SKM-1 (cell line): Measurements from ENCODE around the gene SMCR8.
"Not testable (repeated sequence)": the region's sequence is repeated elsewhere in the genome, so short reads cannot be mapped to it uniquely, and the experiment has no call there.

Experiments
- DNase-seq: peaks from one replicate; lab custom pipeline; 2025; ENCODE audit not compliant: unreplicated experiment; lab: John Stamatoyannopoulos, UW

SMCR8 gene

DNA sequence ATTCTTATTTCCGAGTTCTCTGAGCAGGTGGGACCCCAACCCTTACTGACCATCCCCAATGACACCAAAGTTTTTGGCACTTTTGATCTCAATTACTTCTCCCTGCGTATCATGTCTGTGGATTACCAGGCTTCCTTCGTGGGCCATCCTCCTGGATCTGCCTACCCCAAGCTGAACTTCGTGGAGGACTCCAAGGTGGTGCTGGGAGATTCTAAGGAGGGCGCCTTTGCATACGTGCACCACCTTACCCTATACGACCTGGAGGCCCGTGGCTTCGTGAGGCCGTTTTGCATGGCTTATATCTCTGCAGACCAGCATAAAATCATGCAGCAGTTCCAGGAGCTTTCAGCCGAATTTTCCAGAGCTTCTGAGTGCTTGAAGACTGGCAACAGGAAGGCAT lies 868 bp downstream of the SMCR8 start:
- no peak for DNase-seq

DNA sequence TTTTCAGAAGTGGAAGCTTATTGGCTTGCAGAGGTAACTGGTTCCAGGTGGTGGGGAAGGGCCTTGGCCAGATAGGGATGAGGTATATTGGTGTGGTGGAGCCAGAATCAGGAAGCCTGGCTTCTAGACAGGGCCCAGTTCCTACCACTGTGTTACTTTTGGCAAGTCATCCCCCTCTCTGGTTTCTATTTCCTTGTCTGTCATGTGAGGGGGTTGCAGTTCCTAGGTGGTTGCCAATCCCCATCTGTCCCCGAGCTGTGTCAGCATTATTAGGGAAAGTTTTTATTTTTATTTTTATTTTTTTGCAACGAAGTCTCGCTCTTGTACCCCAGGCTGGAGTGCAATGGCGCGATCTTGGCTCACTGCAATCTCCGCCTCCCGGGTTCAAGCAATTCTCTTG lies 3.0 kb downstream of the SMCR8 start:
- no peak for DNase-seq

DNA sequence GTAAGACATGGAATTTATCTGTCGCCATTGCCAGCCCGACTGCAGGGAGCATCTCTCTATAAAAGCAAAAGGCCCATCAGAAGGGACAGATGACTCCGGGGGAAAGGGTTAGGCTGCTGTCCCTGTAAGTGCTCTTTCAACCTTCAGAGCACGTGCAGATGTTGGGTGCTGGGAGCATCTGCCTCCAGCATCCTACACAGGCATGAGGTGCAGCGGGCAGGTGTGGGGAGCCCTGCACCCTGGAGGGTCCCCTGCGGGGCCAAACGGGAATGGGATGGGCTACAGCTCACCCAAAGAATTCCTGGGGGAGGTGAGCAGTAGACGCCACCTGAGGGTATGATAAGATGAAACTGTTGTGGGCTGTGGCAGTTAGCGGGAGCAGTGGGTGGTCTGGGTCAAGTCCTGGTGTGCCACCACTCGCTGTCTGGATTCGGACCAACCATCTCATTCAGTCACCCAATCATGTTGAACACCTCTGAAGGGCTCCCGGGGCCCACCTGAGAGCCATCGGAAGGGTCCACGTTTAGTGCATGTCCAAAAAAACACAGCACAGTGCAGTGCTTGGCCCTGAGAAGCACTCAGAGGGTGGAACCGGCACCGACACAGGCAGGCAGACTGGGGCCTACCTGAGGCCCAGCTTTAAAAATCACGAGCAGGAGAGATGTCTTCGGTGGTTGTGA lies 3.8 kb downstream of the SMCR8 start:
- no peak for DNase-seq

DNA sequence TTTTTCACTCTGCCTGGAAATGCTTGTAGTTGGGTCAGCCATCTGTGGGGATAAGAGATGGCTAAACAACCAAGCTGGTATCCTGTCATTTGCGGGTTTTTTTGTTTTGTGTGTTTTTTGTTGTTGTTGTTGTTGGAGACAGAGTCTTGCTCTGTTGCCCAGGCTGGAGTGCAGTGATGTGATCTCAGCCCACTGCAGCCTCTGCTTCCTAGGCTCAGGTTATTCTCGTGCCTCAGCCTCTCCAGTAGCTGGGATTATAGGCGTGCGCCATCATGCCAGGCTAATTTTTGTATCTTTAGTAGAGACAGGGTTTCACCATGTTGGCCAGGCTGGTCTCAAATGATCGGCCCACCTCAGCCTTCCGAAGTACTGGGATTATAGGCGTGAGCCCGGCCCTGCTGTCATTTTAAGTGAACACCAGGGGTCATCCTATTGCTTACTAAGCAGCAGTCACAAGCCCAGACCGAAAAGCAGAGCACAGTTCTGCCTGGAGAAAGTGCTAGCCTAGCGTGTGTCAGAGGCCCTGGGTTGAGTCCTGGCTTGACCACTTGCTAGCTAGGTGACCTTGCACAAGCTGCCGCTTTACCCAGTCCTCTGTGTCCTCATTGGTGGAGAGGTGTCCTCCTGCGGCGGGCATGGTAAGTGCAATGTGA lies 4.6 kb downstream of the SMCR8 start:
- no peak for DNase-seq

DNA sequence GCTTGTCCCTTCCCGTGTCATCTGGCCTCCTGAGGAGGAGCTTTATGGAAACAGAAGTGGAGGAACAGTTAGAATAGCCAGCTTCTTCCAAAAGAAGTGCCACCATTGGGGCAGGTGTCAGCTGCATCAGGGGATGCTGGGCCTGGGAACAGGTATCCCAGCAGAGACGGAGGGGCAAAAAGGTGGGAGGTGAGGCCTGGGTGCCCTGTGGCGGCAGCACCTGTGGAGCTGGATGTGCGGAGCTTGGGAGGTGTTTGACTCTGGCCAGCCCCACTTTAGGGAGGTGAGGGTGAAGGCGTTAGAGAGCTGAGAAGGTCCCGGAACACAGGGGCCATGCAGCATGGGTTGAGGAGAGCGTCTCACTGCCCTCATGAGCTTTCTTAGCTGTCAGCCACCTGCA lies 5.2 kb downstream of the SMCR8 start:
- no peak for DNase-seq

DNA sequence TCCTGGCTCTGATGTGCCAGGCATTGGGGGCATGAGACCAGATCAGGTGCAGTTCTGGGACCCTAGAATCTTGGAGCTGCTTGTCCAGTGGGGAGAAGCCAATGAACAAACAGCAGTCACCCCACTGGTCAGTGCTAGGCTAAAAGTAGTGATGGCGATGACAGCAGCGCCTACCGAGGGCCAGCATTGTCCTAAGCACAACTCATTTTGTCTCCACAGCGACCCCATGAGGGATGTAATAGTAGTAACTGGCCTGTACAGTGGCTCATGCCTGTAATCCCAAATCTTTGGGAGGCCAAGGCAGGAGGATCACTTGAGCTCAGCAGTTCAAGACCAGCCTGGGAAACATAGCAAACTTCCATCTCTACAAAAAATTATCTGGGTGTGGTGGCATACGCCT lies 6.2 kb downstream of the SMCR8 start:
- DNase-seq: no peak

DNA sequence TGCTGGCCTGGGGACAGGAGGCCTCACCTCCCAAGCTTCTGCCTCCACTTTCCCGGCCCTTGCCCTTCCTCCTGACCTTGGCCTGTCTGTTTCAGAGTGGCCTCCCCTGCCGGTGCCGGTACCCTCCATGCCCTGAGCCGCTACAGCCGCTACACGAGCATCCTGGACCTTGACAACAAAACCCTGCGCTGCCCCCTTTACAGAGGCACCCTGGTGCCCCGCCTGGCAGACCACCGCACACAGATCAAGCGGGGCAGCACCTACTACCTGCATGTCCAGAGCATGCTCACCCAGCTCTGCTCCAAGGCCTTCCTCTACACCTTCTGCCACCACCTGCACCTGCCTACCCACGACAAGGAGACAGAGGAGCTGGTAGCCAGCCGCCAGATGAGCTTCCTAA lies 7.4 kb downstream of the SMCR8 start:
- no peak for DNase-seq

DNA sequence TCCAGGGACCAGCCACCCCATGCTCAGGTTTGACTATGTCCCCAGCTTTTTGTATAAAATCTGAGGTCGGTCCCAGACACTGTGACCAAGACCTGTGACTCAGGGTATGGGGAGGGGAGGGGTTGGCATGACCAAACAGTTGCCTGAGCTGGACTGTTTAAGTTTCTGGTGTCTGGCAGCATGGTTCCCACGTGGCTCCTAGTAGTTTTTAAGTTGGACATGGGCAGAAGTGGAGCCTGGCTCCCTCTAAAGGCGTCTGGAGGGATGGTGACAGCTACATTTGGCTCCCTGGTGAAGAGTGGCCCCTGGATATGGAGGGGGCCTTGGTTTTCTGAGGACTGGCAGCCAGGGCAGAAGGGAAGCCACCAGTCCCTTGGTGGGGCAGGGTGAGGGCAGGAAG lies 7.9 kb downstream of the SMCR8 start:
- no peak for DNase-seq

DNA sequence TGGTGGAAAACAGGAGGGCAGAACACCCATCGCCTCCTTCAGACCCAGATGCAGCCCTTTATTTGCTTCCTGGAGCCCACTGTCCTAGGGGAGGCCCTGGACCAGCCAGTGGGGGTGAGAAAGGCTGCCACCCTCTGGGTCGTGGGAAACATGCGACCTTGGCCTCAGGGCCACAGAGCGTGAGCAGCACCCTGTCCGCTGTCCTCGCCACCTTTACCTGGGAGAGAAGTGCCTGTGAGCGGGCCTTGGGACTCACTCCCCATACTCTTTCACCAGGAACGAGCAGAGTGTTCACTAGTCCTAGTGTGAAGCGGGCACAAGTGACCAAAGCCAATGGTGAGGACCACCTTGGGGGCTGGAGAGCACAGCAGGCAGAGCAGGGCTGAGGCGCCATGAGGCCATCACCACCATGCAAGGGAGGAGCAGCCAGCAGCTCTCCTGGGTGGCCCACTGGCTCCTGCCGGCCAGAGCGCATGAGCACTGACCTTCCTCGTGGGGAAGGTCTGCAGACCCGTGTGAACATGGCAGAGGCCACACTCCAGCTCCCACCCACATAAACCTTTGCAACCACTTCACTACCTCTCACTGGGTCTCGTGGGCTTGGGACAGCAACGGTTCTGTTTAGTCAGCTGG lies 8.5 kb downstream of the SMCR8 start:
- DNase-seq: no peak

DNA sequence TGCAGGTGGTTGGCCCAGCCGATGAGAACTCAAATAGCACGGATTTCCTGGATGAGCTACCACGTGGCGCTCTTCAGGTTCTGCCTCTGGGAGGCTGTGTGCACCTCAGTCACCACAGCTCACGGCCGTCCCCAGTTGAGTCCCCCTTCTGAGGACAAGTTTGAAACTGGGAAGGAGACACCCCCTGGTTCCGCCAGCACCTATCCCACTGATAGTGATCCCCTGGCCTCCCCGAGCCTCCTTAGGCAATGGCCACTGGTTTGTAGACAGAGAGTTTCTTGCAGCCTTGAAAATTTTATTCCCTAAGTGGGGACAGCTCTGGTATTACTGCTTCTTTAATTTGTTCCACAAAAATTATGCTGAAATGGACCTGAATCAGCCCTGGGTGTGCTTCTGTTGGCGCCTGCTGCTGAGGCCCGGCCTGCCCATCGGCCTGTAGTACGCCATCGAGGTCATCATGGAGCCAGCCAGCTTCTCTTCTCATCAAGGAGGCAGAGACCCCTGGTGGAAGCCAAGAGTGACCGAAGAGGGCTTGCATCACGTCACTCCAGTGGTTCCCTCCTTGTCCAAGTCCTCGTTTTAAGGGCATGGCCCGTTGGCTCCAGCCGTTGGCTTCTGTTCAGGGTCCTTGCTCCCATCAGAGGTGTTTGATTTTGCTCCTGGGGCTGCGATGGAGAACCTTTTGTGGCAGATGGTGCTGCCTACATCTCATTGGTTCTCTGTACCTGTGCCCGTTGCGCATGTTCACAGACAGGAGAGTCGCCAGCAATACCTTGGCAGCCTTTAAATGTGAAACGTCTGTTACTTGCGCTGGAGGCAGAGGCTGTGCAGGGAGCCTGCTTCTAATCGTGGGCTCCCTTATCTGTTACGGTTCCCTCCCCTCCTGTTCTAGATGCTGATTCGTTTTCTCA lies 9.3 kb downstream of the SMCR8 start:
- DNase-seq: no peak

DNA sequence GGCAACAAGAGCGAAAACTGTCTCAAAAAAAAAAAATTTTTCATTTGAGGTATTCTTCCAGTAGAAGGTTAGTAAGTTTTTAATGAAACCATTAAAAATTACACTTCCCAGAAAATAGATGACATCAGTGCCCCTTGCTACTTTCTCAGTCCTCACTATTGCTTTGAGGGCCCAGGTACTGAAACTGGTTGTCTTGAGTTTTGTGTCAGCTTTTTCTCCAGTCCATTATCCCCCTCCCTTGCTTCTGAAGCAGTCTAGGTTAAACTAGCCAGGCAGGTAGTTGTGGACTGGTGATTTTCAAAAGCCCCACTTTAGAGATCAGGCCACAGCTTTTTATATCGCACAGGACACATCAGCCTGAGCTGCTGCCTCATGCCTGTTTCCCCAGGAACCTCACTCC lies 10.9 kb downstream of the SMCR8 start:
- DNase-seq: no peak

DNA sequence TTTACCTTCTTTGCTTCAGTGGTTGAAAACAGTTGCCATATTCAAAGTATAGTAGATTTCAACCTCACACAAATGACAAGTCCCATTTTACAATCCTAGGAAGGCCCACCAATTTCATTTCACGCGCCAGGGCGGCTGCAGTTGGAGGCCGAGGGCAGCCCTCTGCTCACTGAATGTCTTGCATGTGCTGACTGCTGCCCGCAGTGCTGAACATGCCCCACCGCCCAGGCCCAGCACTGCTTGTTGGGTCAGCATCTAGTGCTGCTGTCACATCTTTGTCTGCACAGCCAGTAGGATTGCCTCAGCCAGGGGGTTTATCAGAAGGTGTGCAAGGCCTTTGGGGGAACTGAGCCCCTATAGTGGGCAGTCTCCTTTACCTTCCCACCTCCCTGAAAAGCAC lies 11.5 kb downstream of the SMCR8 start:
- DNase-seq: no peak

DNA sequence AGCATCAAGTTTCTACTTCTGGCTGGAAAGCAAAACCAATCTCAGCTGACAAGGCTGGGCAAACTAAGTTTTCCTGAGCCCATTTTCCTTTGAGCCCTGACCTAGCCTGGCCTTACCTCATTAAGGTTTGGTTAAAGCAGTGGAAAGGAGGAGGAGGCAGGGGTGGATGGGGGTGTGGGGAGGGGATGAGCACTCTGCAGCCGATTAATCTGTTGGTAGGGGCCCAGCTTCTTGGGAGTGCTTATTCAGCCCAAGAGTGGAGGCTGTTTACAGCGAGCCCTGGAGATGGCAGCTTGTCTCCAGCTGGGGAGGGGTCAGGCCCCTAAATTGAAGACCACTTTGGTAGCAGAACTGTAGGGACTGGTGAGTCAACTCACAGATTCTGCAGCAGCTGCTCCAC lies 12.0 kb downstream of the SMCR8 start:
- no peak for DNase-seq

DNA sequence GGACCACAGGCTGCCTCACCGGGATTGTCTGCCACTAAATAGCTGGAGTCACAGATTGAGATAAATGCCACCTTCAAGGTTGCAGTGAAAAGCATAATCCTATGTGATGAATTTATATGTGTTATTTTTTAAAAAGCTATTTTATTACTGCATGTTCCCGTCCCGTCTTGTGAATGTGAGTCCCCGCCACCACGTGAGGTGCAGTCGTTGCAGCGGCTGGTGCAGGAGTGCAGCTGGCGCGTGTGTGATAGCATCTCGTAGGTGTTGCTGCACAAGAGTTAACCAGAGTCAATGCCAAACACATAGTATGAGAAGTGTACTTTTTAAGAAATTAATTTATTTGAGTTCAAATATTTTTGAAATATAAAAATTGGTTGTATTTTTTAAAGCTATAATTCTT lies 12.5 kb downstream of the SMCR8 start:
- no peak for DNase-seq

DNA sequence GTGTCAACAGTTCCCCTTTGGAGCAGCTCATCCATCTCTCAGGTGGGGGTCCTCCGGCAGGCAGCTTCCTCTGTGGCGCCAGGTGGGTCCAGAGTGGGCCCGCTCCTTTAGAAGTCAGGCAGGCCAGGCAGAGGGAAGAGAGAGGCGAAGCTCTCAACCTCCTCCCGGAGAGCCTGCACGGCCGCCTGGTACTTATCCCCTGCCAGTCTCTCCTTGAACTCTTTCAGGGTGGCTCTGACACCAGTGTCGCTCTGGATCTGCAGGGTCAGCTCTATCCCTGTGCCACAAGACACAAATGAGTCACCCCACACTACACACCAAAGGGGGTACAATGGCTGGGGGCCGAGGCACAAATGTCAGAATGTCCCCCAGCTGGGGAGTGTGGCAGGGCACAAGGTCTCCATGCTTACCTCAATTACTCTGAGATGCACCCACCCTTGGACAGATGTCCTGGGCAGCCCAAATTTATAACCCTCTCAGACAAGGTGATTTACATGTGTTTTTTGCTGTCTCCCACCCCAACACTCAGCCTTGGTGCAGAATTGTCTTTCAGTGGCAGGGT lies 13.6 kb downstream of the SMCR8 start:
- no peak for DNase-seq

DNA sequence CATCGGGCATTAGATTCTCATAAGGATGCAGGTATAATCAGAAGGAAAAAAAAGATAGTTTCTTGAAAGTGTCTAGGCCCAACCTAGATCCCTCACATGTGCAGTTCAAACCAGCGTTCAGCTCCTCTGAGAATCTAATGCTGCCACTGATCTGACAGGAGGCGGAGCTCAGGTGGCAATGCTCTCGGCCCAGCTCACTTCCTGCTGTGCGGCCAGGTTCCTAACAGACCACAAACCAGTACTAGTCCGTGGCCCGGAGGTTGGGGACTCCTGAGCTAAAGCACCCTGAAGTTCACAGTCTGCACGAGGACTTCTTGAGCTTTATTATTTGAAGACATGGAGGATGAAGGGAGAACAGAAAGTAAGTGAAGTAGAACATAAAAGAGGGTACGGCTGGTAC lies 16.8 kb downstream of the SMCR8 start:
- no peak for DNase-seq

DNA sequence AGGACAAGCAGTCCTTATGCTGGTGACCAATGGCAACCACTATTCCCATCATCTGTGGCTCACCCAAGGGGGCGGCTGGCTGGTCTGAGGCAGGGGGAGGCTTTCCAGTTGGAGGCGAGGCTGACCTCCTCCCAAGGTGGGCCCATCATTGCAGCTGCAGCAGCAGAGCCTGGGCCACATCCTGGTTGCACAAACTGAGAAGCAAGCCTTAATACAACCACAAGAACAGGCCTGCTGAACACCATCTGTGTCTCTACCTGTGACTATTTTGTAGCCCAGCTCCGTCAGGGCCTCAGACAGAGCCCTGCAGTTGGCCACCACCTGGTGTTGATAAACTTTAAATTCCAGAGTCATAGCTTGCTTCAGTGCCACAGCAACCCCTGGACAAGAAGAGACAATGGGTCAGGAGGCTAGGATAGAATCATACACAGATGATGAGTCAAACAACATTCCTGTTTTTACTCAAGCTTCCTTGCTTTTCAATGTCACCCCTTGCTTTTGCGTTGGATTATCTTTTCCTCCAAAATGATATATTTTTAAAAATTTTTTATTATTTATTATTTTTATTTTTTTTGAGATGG lies 17.9 kb downstream of the SMCR8 start:
- no peak for DNase-seq

DNA sequence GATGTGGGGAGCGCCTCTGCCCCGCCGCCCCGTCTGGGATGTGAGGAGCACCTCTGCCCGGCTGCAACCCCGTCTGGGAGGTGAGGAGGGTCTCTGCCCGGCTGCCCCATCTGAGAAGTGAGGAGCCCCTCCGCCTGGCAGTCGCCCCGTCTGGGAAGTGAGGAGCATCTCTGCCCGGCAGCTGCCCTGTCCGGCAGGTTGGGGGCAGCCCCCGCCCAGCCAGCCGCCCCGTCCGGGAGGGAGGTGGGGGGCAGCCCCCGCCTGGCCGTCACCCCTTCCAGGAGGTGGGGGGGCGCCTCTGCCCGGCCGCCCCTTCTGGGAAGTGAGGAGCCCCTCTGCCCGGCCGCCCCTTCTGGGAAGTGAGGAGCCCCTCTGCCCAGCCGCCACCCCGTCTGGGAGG lies 23.1 kb downstream of the SMCR8 start:
- DNase-seq: not testable (repeated sequence)

DNA sequence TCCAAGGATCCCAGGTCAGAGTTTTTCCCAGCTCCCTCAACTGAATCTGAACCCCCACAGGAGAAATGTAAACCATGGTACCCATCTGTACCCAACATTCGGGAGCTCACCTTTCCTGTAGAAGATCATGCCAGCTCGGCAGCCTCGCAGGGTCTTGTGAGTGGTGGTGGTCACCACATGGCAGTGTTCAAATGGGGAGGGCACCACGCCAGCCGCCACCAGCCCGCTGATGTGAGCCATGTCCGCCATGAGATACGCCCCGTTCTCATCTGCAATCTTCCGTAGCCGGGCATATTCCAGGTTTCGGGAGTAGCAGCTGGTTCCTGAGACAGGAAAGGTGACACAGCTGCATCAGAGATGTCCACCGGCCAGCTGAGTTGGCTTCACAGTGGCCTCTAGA lies 24.8 kb downstream of the SMCR8 start:
- no peak for DNase-seq

DNA sequence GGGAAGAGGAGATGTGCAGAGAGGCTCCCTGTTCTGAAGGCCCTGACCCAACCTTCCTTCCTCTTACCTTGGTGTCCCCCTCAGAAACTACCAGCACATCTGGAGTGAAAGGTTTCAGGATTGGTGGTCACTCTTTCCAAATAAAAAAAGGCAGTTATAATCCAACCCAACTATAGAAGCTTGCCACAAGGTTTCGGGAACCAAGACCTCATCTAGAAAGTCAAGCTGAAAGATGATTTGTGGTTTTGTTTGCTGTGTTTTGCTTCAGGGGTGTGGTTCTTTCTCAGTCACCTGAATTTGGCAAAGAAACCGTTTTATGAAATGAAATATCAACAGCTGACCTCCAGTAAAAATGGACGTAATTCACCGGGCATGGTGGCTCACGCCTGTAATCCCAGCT lies 28.9 kb downstream of the SMCR8 start:
- no peak for DNase-seq

DNA sequence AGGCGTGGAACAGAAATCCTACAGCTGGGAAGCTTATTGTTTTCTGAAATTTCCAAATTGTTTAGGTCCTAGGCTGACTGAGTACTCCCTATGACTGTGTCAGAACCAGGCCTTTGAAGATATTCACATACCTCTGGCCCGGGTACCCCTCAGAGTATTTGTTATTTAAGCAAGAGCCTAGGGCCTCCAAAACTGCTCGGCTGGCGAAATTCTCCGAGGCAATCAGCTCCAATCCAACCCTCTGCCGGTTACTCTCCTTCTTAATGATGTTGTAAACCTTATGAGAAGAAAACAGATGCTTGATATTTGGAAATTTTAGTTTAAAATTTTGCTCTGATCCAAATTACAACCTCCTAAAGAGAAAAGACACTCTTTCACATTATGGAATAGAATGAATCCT lies 38.4 kb downstream of the SMCR8 start:
- no peak for DNase-seq
